T-helper 1 cell treated with Interleukin-12 subunit alpha and Interleukin-12 subunit beta and Interleukin-4 antibody, amounts not matched to agents 30 μg/mL and 1 μg/mL, for 36 hours (primary cell): ENCODE results near the gene GPR34.
A peak's percentile ranks its signal among the peaks of the same experiment; 100 is the strongest.
"Not testable (repeated sequence)": the region's sequence is repeated elsewhere in the genome, so short reads cannot be mapped to it uniquely, and the experiment has no call there.

Experiments used
- H3K27ac Mint-ChIP-seq: one replicate; pipeline ENCODE4 v1.8.0; 2021; ENCODE audit warnings: mild to moderate bottlenecking, mixed read lengths
- H3K27me3 Mint-ChIP-seq: one replicate; pipeline ENCODE4 v1.8.0; 2021; ENCODE audit warnings: low read depth, mixed read lengths
- H3K36me3 Mint-ChIP-seq: one replicate; pipeline ENCODE4 v1.8.0; 2021; ENCODE audit warnings: low read depth, mixed read lengths
- H3K4me1 Mint-ChIP-seq: one replicate; pipeline ENCODE4 v1.8.0; 2021; ENCODE audit warnings: low read depth, mixed read lengths
- H3K4me3 Mint-ChIP-seq: one replicate; pipeline ENCODE4 v1.8.0; 2021; ENCODE audit warnings: mild to moderate bottlenecking, moderate library complexity, mixed read lengths
- H3K9me3 Mint-ChIP-seq: one replicate; pipeline ENCODE4 v1.8.0; 2021; ENCODE audit warnings: mixed read lengths

The GPR34 gene, protein sequence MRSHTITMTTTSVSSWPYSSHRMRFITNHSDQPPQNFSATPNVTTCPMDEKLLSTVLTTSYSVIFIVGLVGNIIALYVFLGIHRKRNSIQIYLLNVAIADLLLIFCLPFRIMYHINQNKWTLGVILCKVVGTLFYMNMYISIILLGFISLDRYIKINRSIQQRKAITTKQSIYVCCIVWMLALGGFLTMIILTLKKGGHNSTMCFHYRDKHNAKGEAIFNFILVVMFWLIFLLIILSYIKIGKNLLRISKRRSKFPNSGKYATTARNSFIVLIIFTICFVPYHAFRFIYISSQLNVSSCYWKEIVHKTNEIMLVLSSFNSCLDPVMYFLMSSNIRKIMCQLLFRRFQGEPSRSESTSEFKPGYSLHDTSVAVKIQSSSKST

GRCh38 chrX:41688835-41689234 is at the start of gene GPR34:
Gene GPR34, plus strand, starts transcription at chrX:41688973. Its CDS starts 6,661 bp downstream, at chrX:41695634.
- no peak within 1 kb of the TSS for H3K27ac Mint-ChIP-seq
- no peaks in the 10 kb centered on the region for H3K27me3 Mint-ChIP-seq
- no peaks in the 10 kb centered on the region for H3K9me3 Mint-ChIP-seq
- H3K4me1 Mint-ChIP-seq = peaks cover 31% of the 10 kb centered on the region
- peak within 1 kb of the TSS; percentile 51 for H3K4me3 Mint-ChIP-seq
- peaks cover 7% of the 10 kb centered on the region for H3K36me3 Mint-ChIP-seq

DNA sequence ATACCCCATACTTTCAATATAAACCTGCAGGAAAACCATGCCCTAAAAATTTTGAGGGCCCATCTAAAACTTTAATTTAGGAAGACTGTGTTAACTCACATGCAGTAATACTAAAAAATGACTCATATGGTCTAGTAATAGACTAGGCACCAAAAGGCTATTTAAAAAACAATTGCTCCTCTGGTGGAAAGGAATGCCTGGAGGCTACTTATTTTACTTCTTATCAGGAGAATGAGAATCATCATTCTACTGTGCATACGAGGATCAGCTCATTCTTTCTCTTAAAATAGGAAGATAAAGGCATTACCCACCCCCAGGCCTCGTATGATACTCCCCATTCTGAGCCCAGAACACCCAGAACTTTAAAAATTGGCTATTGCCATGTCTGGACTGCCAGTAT is 42.6 kb upstream of the GPR34 start:
- not testable (repeated sequence) for H3K4me1 Mint-ChIP-seq, H3K27ac Mint-ChIP-seq, H3K27me3 Mint-ChIP-seq, H3K4me3 Mint-ChIP-seq
- Mint-ChIP-seq H3K9me3 (peaks cover 29% of the 10 kb centered on the region), H3K36me3 (peaks cover 41% of the 10 kb centered on the region)

GRCh38 chrX:41653125-41653524 is 35.6 kb upstream of the GPR34 start:
- Mint-ChIP-seq H3K9me3 (peaks cover 15% of the 10 kb centered on the region), H3K36me3 (peaks cover 48% of the 10 kb centered on the region), H3K27ac (no peak overlapping the region), H3K4me3 (no peak overlapping the region), H3K4me1 (peaks cover 3% of the 10 kb centered on the region), H3K27me3 (no peaks in the 10 kb centered on the region)

DNA sequence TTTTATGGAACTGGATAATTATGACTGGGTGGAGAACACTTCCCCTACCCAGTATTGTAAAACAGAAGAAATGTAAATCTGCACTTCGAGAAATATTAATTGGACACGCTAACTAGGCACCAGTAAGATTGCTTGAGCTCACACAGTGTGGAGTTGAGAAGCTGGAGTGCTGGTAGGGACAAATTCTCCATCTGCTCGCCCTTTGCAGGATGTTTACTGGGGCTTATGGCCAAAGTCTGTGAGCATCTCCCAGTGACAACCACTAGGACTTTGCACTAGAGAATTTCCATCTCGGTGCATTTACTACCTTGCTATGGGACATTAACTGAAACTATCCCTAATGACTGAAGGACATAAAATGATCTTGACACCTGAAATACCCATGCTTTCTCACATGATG is 33.7 kb upstream of the GPR34 start:
- Mint-ChIP-seq H3K36me3 (peaks cover 46% of the 10 kb centered on the region), H3K4me3 (no peak overlapping the region), H3K27me3 (no peaks in the 10 kb centered on the region), H3K27ac (no peak overlapping the region), H3K9me3 (peaks cover 4% of the 10 kb centered on the region), H3K4me1 (peaks cover 8% of the 10 kb centered on the region)

DNA sequence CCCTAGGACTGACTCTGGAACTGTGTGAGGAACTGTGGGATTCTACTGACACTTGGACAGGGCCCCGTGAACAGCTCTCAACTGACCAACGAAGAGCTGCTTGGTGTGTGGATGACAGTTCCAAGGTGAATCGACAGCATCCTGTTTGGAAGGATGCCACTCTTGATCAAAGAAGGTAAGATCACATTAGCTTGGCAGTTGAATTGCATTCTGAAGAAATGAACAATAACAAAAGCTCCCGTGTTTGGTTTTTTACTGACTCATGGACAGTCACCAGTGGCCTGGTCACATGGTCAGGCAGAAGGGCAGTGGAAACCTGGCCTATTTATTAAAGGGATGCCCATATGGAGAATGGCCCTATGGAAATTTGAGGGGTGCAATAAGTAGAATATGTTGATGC is 33.1 kb upstream of the GPR34 start:
- Mint-ChIP-seq H3K27ac (no peak overlapping the region), H3K4me1 (peaks cover 8% of the 10 kb centered on the region), H3K27me3 (no peaks in the 10 kb centered on the region), H3K9me3 (peaks cover 4% of the 10 kb centered on the region), H3K36me3 (peaks cover 46% of the 10 kb centered on the region), H3K4me3 (no peak overlapping the region)

DNA sequence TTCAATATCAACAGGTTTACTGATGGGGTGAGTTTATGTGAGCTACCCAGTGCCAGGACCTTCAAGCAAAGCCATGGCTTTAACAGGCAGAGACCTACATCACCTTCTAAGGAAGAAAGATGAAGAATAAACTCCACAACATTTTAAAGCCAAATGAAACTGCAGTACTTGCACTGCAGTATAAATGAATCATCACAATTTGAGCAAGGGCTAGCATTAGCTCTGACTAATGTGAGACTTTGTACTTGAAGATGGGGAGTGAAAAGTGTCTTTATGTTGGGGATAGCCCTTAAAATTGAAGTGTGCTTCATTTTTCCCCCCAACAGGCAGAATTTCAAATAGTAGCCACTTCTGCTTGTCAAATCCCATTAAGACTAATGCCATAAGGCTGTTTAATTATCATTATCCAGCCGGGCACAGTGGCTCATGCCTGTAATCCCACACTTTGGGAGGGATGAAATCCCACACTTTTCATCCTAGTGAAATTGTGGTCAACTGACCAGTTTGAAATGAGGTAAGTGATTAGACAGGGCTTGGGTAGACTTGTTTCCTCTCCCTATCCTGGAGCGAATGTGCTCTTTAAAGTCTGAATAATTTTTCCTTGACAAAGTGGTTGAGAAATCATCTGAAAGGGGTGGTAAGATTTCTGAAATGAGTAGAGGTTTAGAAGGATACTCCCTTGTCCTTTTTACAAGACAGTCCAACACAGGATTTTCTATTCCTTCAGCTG is 27.2 kb upstream of the GPR34 start:
- H3K27ac Mint-ChIP-seq = no peak overlapping the region
- no peaks in the 10 kb centered on the region for H3K27me3 Mint-ChIP-seq
- H3K4me3 Mint-ChIP-seq = no peak overlapping the region
- peaks cover 25% of the 10 kb centered on the region for H3K4me1 Mint-ChIP-seq
- no peaks in the 10 kb centered on the region for H3K9me3 Mint-ChIP-seq
- peaks cover 21% of the 10 kb centered on the region for H3K36me3 Mint-ChIP-seq

DNA sequence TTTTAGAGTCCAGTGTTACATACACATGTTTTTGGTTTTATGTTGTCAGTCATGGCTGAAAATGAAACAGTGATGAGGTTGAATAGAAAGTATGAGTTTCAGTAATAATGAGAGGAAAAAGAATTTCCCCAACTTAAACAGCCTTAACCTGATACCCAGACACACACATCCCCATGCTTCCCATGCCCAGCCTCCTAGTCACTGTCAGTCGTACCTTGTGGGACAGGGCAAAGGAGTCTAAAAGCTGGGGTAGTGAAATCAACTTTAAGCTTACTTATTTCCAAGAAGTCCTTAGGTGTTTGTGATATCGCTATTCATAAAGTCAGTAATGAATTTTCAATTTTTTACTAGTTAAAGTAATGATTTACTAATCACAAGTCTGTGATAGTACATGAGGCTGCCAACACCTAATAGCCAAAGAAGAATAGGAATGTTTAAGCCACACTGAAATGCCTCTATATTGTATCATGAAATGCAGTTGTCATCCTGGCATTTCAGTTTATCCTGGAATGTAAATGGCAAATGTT is 24.3 kb upstream of the GPR34 start:
- H3K9me3 Mint-ChIP-seq = no peaks in the 10 kb centered on the region
- peaks cover 36% of the 10 kb centered on the region for H3K4me1 Mint-ChIP-seq
- no peak overlapping the region for H3K4me3 Mint-ChIP-seq
- H3K36me3 Mint-ChIP-seq = peaks cover 10% of the 10 kb centered on the region
- no peaks in the 10 kb centered on the region for H3K27me3 Mint-ChIP-seq
- H3K27ac Mint-ChIP-seq = no peak overlapping the region

DNA sequence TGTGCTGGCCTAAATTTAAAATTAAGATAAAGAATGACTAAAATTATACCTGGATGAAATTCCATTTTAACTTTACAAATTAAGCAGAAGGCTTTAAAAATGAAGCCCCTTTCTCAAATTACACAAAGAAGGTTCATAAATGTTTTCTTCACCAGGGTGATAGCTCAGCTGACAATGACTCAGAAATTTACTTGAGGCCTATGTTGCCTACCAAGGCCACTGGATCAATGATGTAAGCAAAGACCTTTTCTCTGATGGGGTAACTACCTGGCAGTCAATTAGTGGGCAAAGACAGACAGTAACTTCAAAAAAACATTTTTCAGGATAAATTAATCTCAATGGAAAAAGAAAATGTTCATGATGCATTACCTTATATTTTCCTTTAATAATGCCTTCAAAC is 23.9 kb upstream of the GPR34 start:
- Mint-ChIP-seq H3K9me3 (no peaks in the 10 kb centered on the region), H3K4me1 (peaks cover 36% of the 10 kb centered on the region), H3K36me3 (peaks cover 13% of the 10 kb centered on the region), H3K27ac (peak overlapping the region; percentile 57), H3K4me3 (no peak overlapping the region), H3K27me3 (no peaks in the 10 kb centered on the region)

DNA sequence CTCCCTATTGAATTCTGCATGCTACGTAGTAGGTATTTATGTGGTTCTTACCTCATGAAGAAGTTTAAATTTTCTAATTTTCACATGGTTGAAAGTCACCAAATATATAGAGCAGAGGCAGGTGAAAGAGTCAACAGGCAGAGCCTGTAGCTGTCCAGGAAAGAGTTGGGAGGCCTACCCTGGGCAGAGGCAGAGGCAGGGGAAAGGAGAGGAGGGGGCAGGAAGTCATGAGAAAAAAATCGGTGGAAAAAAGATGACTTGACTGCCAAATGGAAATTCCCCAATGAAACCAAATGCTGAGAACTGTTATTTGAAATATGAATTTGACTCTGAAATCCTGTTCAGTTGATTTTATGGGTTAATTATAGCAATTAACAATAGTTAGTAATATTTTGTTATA is 23.1 kb upstream of the GPR34 start:
- peak overlapping the region; percentile 16 for H3K4me3 Mint-ChIP-seq
- H3K27me3 Mint-ChIP-seq = no peaks in the 10 kb centered on the region
- peaks cover 12% of the 10 kb centered on the region for H3K36me3 Mint-ChIP-seq
- no peaks in the 10 kb centered on the region for H3K9me3 Mint-ChIP-seq
- peak overlapping the region; percentile 57 for H3K27ac Mint-ChIP-seq
- peaks cover 35% of the 10 kb centered on the region for H3K4me1 Mint-ChIP-seq

- Mint-ChIP-seq H3K27ac (peak overlapping the region; percentile 57), H3K4me1 (peaks cover 35% of the 10 kb centered on the region), H3K9me3 (no peaks in the 10 kb centered on the region), H3K4me3 (no peak overlapping the region), H3K27me3 (no peaks in the 10 kb centered on the region), H3K36me3 (peaks cover 13% of the 10 kb centered on the region)
These were observed 22.5 kb upstream of the GPR34 start for GRCh38 chrX:41666251-41666650.

DNA sequence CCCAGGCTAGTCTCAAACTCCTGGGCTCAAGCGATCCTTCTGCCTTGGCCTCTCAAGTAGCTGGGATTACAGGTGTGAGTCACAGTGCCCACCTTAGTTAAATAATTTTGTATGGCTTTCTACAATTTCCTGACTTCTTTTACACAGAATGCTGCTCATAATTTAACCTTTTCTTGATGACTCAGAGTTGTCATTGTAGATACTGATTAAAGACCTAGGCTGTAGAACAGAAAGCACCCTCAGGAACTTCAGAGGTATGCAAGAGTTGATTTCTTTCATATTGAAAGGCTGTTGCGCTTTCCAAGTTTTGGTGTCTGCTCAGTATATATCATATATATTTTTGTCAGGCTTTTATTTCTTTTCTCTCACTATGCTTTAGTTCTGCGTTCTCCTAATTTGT is 21.1 kb upstream of the GPR34 start:
- Mint-ChIP-seq H3K36me3 (peaks cover 14% of the 10 kb centered on the region), H3K4me3 (no peak overlapping the region), H3K27me3 (no peaks in the 10 kb centered on the region), H3K4me1 (peaks cover 40% of the 10 kb centered on the region), H3K9me3 (no peaks in the 10 kb centered on the region), H3K27ac (no peak overlapping the region)

DNA sequence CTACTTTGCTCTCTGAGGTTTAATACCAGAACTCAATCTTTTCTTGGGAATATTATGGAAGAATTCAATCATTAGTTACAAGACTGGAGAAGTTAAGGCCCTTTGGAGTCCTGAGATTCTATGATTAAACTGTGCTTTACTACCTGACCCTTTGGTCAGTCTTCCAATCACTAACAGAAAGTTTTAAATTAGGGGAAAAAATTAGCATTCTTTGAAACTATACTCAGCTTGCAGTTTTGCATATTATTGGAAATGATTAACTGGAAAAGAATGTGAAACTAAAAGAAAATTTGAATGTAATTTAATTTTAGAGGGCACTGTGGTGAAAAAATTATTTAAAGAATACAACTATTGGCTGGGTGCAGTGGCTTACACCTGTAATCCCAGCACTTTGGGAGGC is 18.7 kb upstream of the GPR34 start:
- Mint-ChIP-seq H3K27me3 (no peaks in the 10 kb centered on the region), H3K4me1 (peaks cover 40% of the 10 kb centered on the region), H3K9me3 (no peaks in the 10 kb centered on the region), H3K27ac (no peak overlapping the region), H3K36me3 (peaks cover 17% of the 10 kb centered on the region), H3K4me3 (no peak overlapping the region)

- peaks cover 16% of the 10 kb centered on the region for H3K36me3 Mint-ChIP-seq
- no peaks in the 10 kb centered on the region for H3K9me3 Mint-ChIP-seq
- H3K4me3 Mint-ChIP-seq = no peak overlapping the region
- no peak overlapping the region for H3K27ac Mint-ChIP-seq
- H3K4me1 Mint-ChIP-seq = peaks cover 38% of the 10 kb centered on the region
- H3K27me3 Mint-ChIP-seq = no peaks in the 10 kb centered on the region
These were observed 17.7 kb upstream of the GPR34 start for GRCh38 chrX:41671082-41671481.

GRCh38 chrX:41672643-41673042 is 16.1 kb upstream of the GPR34 start:
- H3K9me3 Mint-ChIP-seq = no peaks in the 10 kb centered on the region
- no peaks in the 10 kb centered on the region for H3K27me3 Mint-ChIP-seq
- H3K27ac Mint-ChIP-seq = peak overlapping the region; percentile 17
- peaks cover 22% of the 10 kb centered on the region for H3K36me3 Mint-ChIP-seq
- peaks cover 33% of the 10 kb centered on the region for H3K4me1 Mint-ChIP-seq
- peak overlapping the region; percentile 25 for H3K4me3 Mint-ChIP-seq

GRCh38 chrX:41676361-41676760 is 12.4 kb upstream of the GPR34 start:
- peaks cover 26% of the 10 kb centered on the region for H3K4me1 Mint-ChIP-seq
- H3K36me3 Mint-ChIP-seq = peaks cover 15% of the 10 kb centered on the region
- not testable (repeated sequence) for H3K27ac Mint-ChIP-seq, H3K27me3 Mint-ChIP-seq, H3K4me3 Mint-ChIP-seq, H3K9me3 Mint-ChIP-seq
